H54 (cell line): ENCODE measurements around the gene SLC13A3.
A peak's percentile ranks its signal among the peaks of the same experiment; 100 is the strongest.

ENCODE experiments used
- DNase-seq: peaks from one replicate; pipeline ENCODE4 v3.0.0; 2011; ENCODE audit warnings: low spot score, mixed read lengths; ENCODE audit not compliant: insufficient read length
- FAIRE-seq: peaks from 3 replicates; lab custom pipeline; 2011; peaks lifted over from hg19 to GRCh38; lab: Jason Lieb, UNC
- POLR2A ChIP-seq: IDR thresholded peaks from 2 replicates; pipeline ENCODE4 v1.6.1; 2011; ENCODE audit warnings: low read depth, mild to moderate bottlenecking, low read length

The SLC13A3 gene, protein sequence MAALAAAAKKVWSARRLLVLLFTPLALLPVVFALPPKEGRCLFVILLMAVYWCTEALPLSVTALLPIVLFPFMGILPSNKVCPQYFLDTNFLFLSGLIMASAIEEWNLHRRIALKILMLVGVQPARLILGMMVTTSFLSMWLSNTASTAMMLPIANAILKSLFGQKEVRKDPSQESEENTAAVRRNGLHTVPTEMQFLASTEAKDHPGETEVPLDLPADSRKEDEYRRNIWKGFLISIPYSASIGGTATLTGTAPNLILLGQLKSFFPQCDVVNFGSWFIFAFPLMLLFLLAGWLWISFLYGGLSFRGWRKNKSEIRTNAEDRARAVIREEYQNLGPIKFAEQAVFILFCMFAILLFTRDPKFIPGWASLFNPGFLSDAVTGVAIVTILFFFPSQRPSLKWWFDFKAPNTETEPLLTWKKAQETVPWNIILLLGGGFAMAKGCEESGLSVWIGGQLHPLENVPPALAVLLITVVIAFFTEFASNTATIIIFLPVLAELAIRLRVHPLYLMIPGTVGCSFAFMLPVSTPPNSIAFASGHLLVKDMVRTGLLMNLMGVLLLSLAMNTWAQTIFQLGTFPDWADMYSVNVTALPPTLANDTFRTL

DNA sequence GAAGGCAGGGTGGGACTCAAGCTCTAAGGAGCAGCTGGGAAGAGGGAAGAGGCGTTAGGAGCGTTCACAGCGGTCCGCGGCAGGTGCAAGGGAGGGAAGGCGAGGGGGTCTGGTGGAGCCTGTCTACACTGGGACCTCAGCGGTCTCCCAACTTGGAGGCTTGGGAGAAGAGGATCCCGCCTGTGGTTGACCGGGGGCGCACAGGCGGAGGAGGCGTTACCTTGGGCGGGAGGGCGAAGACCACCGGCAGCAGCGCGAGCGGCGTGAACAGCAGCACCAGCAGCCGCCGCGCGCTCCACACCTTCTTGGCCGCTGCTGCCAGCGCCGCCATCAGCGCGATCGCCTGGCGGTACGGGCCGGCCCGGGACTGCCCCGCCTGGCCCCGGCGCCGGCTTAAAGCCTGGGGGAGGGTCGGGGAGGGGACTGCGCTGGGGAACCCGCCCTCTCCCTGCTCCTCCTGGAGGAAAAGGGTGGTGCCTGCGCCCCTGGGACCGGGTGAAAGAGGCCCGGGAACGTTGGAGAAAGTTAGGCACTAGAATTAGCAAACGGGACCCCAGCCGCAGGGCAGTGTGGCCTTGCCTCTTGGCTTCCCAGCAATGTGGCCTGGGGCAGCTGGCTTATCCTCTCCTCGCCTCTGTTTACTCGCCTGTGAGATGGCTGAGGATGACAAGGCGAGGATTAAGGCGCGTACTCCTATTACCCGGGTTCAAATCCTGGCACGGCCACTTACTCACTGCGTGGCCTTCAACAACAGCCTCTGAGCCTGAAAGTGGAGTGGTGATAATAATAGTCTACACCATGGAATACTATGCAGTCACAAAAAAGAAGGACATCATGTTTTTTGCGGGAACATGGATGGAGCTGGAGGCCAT, at the start of gene SLC13A3:
Gene SLC13A3 (minus strand): TSS at position 369 of the 872 bp plus-strand sequence. CDS start 38 bp downstream, at position 331.
- TF ChIP-seq POLR2A: no peak
- DNase-seq (no peak), FAIRE-seq (no peak)

- no peak for DNase-seq
- FAIRE-seq: no peak
- no peak for TF ChIP-seq POLR2A
Observed at GRCh38 chr20:46701057-46701456, 49.8 kb upstream of the SLC13A3 start.

- DNase-seq (no peak), FAIRE-seq (no peak)
- no peak for TF ChIP-seq POLR2A
Observed at GRCh38 chr20:46700481-46700880, 49.2 kb upstream of the SLC13A3 start.

DNA sequence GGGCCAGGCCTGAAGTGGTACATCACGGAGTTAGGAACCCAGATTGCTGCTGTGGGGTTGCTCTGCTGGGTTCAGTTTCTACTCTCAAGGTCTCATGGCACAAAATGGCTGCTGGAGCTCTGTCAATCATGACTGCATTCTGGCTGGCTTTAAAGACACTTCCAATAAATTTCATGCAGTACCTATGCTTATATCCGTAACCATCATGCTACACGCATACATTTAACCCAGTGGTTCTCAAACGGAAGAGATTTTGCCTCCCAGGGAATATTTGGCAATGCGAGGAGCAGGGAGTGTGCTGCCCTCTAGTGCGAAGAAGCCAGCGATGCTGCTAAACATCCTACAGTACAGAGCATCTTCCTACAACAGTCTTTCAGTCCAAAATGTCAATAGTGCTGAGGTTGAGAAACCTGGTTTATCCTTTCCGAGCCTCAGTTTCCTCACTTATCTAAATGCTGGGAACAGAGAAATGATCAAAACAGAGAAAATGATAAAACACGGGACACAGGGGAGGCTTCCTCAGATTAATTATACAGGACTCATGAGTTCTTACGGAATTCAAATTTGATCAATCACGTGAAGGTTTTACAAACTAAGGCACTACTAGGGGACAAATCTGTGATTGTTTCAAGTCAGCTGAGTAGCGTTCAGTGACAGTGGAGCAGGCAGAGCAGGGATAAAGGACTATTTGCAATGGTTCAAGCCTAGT, 48.5 kb upstream of the SLC13A3 start:
- no peak for FAIRE-seq
- no peak for DNase-seq
- TF ChIP-seq POLR2A: no peak

DNA sequence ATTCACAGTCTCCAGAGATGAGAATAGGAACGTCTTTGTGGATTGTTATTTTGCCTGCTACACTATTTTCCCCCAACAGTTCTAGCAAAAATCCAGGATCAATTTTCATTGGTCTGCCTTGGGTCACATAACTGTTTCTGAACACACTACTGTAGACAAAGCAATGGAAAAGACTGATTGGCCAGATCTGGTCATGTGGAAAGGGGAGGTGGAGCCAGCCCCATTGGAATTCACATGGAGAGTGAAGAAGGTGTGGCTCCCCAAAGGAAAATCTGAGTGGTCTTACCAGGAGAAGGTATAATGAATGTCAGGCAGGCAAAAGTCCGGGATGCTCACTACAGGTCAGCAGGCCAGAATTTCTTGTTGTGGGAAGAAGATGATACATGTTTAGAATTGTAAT, 47.5 kb upstream of the SLC13A3 start:
- TF ChIP-seq POLR2A: no peak
- FAIRE-seq (no peak), DNase-seq (no peak)

DNA sequence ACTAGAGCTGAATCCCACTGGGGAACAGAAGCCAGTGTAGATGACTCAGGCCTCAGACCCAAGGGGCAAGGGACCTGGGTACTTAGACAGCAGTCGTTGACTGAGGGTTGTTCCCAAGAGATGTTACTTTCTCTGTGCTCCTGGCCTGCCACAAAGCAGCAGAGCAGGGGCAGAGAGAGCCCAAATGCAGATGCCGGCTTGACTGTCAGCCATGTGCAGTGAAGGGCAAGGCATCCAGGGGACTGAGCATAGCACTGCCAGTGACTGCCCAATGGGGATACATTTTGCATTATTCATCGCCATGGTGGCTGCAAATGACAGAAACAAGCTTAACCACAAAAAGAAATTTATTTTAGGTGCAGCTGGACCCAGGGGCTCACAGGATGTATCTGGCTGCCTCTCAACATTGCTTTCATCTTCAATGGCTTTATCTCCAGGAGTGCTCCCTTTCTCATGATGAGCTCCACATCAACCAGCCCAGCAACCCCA, 45.6 kb upstream of the SLC13A3 start:
- no peak for DNase-seq
- no peak for TF ChIP-seq POLR2A
- no peak for FAIRE-seq

- TF ChIP-seq POLR2A: no peak
- FAIRE-seq (no peak), DNase-seq (no peak)
Observed at GRCh38 chr20:46695892-46696291, 44.6 kb upstream of the SLC13A3 start.

GRCh38 chr20:46694484-46694883, 43.2 kb upstream of the SLC13A3 start:
- DNase-seq (no peak), FAIRE-seq (no peak)
- no peak for TF ChIP-seq POLR2A

DNA sequence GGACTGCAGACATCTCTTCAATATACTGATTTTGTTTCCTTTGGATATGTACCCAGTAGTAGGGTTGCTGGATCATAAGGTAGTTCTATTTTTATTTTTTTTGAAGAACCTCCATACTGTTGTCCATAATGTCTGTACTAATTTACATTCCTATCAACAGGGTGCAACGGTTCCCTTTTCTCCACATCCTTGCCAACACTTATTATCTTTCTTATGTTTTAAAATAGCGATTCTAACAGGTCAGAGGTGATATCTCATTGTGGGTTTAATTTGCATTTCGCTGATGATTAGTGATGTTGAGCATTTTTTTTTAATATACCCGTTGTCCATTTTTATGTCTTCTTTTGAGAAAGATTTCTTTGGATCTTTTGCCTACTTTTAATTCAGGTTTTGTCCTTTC, 39.9 kb upstream of the SLC13A3 start:
- no peak for FAIRE-seq

DNA sequence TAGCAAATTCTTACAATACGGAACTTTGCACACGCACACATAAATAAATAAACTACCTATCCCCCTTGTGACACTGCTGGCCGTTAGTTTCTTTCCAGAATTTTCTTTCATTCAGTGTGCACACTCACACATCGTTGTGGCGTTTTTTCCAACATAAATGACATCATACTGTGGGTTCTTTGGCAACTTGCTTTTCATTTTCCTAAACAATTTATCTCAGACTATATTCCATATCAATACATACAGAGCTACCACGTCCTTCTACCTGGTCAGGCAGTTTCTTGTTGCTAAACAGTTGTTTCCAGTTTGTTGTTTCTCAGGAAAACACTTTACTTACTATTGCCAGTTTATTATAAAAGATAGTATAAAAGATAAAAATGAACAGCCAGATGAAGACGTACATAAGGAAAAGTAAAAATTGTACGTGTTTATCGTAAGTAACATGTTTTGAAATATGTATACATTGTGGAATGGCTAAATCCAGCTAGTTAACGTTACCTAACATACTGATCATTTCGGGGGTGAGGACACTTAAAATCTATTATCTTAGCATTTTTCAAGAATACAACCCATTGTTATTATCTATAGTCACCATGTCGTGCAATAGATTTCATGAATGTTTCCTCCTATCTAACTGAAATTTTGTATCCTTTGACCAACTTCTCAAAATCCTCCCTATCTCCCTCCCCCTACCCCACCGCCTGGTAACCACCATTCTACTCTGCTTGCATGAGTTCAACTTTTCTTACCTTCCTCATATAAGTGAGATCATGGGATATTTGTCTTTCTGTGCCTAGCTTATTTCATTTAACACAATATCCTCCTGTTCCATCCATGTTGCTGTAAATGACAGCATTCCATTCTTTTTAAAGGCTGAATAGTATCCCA, 39.2 kb upstream of the SLC13A3 start:
- FAIRE-seq (no peak), DNase-seq (no peak)
- TF ChIP-seq POLR2A: no peak

More for the DNA sequence above, 39.9 kb upstream of the SLC13A3 start:
- no peak for TF ChIP-seq POLR2A
- DNase-seq: no peak

GRCh38 chr20:46689754-46690085, 38.5 kb upstream of the SLC13A3 start:
- TF ChIP-seq POLR2A: peak; percentile 57
- DNase-seq: no peak
- no peak for FAIRE-seq

DNA sequence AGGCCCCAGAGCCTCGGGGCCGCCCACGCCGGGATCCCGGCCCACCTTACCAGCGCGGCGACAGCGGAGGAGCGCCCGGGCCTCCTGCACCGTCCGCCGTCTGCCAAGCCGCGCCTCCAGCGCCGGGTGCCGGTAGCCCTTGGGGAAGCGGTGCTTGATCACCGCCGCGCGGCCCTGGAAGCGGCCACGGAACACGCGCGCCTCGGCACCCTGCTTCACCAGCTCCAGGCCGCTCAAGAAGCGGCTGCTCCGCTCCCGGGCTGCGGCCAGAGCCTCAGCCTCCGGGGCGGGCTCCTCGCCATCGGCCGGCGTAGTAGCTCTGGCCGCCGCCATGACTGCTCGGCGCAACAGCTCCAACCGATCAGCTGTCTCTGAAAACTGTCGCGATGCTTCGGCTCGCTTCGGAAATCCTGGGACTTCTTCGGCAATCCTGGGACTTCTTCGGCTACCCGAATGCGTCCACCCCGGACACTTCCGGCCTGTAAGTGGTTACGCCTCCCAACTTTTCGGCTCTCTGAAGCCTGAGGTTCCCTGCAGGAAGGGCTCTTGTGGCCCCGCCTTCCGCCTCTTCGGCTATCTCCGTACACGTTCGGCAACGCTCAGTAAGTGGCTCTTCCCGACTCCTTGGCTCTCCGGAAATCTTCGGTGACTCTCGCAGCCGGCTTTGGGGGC, 38.0 kb upstream of the SLC13A3 start, which contains the start of gene TP53RK:
Gene TP53RK (minus strand): TSS at position 363 of the 672 bp plus-strand sequence. CDS start 30 bp downstream, at position 333.
- peak; percentile 75 for FAIRE-seq

More for the DNA sequence above, 38.0 kb upstream of the SLC13A3 start, which contains the start of gene TP53RK:
- peak; percentile 94 for DNase-seq
- peak; percentile 95 for TF ChIP-seq POLR2A
